ENCODE results near the gene CACFD1.

DNA sequence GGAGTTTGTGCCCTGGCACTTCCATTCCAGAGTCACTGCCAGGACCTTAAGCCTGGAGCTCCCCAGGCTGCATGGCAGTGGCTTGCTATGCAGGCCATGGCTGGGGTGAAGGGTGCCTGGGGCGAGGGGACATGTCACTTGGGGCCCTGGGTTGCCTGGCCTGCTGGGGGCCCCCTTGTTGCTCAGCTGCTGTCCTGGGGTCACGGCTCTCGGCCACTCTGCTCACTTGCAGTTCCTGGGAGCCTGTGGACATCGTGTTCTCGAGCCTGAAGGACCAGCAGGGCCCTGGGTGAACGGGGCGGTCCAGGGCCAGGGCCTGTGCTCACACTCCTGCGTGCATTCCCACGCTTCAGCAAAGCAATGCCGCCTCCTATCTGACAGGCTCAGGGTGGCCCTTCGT, 33.6 kb downstream of the CACFD1 start:
- TF ChIP-seq ZNF600 (tag by site-specific recombination; IDR thresholded peaks at IDR 0.05) (no peak), YY2 (tag by site-specific recombination; IDR thresholded peaks at IDR 0.05) (no peak), TCF7L2 (IDR thresholded peaks at IDR 0.05; ENCODE audit: borderline replicate concordance, low read depth, low read length) (no peak), ZNF133 (tag by site-specific recombination; IDR thresholded peaks at IDR 0.05) (no peak)
- TF ChIP-seq, protein P1, sequence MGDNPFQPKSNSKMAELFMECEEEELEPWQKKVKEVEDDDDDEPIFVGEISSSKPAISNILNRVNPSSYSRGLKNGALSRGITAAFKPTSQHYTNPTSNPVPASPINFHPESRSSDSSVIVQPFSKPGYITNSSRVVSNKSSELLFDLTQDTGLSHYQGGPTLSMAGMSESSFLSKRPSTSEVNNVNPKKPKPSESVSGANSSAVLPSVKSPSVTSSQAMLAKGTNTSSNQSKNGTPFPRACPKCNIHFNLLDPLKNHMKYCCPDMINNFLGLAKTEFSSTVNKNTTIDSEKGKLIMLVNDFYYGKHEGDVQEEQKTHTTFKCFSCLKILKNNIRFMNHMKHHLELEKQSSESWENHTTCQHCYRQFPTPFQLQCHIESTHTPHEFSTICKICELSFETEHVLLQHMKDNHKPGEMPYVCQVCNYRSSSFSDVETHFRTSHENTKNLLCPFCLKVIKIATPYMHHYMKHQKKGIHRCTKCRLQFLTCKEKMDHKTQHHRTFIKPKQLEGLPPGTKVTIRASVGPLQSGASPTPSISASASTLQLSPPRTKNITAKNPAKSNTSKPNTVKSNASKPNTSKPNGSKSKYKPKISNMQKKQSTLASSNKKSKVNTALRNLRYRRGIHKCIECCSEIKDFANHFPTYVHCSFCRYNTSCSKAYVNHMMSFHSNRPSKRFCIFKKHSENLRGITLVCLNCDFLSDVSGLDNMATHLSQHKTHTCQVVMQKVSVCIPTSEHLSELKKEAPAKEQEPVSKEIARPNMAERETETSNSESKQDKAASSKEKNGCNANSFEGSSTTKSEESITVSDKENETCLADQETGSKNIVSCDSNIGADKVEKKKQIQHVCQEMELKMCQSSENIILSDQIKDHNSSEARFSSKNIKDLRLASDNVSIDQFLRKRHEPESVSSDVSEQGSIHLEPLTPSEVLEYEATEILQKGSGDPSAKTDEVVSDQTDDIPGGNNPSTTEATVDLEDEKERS (tag by site-specific recombination; IDR thresholded peaks at IDR 0.05): no peak
- TF ChIP-seq, protein P2, sequence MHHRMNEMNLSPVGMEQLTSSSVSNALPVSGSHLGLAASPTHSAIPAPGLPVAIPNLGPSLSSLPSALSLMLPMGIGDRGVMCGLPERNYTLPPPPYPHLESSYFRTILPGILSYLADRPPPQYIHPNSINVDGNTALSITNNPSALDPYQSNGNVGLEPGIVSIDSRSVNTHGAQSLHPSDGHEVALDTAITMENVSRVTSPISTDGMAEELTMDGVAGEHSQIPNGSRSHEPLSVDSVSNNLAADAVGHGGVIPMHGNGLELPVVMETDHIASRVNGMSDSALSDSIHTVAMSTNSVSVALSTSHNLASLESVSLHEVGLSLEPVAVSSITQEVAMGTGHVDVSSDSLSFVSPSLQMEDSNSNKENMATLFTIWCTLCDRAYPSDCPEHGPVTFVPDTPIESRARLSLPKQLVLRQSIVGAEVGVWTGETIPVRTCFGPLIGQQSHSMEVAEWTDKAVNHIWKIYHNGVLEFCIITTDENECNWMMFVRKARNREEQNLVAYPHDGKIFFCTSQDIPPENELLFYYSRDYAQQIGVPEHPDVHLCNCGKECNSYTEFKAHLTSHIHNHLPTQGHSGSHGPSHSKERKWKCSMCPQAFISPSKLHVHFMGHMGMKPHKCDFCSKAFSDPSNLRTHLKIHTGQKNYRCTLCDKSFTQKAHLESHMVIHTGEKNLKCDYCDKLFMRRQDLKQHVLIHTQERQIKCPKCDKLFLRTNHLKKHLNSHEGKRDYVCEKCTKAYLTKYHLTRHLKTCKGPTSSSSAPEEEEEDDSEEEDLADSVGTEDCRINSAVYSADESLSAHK (tag by site-specific recombination; IDR thresholded peaks at IDR 0.05): no peak
- TF ChIP-seq, protein P3, sequence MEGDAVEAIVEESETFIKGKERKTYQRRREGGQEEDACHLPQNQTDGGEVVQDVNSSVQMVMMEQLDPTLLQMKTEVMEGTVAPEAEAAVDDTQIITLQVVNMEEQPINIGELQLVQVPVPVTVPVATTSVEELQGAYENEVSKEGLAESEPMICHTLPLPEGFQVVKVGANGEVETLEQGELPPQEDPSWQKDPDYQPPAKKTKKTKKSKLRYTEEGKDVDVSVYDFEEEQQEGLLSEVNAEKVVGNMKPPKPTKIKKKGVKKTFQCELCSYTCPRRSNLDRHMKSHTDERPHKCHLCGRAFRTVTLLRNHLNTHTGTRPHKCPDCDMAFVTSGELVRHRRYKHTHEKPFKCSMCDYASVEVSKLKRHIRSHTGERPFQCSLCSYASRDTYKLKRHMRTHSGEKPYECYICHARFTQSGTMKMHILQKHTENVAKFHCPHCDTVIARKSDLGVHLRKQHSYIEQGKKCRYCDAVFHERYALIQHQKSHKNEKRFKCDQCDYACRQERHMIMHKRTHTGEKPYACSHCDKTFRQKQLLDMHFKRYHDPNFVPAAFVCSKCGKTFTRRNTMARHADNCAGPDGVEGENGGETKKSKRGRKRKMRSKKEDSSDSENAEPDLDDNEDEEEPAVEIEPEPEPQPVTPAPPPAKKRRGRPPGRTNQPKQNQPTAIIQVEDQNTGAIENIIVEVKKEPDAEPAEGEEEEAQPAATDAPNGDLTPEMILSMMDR (tag by site-specific recombination; IDR thresholded peaks at IDR 0.05): no peak
